ENCODE measurements around the gene STARD13.

DNA sequence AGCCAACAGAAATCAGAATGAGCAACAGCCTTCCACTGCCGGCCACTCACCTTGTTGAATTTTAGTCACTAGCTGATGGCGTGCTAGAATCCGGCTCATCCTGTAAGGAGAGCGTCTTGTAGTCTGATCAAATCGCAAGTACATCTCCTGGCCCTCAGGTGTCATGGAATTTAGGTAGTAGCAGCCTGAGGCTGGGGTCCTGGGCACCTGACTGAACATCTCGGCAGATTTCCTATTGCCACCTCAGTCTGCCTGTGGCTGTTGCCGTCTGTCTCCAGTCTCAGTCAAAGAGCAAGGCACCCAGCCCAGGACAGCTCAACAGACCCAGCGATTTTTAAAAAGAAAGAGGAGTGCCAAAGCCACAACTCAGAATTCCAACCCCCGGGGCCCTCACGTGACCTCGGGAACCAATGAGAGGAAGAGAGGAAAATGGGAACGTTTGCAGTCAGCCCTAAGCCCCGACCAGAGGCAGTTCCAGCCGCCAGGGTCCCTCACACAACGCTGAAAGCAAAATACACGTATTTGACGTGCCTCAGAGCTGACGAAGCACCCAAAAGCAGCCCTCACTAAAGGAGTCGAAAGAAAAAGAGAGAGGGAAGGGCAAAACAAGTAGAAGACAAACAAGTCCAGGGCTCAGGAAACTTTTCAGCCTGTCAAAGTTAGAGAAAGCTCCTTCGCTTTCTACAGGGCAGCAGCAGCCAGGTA is at the start of gene STARD13:
- TF ChIP-seq, protein P1, sequence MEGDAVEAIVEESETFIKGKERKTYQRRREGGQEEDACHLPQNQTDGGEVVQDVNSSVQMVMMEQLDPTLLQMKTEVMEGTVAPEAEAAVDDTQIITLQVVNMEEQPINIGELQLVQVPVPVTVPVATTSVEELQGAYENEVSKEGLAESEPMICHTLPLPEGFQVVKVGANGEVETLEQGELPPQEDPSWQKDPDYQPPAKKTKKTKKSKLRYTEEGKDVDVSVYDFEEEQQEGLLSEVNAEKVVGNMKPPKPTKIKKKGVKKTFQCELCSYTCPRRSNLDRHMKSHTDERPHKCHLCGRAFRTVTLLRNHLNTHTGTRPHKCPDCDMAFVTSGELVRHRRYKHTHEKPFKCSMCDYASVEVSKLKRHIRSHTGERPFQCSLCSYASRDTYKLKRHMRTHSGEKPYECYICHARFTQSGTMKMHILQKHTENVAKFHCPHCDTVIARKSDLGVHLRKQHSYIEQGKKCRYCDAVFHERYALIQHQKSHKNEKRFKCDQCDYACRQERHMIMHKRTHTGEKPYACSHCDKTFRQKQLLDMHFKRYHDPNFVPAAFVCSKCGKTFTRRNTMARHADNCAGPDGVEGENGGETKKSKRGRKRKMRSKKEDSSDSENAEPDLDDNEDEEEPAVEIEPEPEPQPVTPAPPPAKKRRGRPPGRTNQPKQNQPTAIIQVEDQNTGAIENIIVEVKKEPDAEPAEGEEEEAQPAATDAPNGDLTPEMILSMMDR (IDR thresholded peaks at IDR 0.05), result peak in 4 of 7 experiments; percentile 18 to 64 (median 36)
- peak; percentile 84 to 95 (median 93) for TF ChIP-seq POLR2AphosphoS5 (IDR thresholded peaks at IDR 0.05)
- peak in 2 of 4 donors; percentile 73 to 75 for TF ChIP-seq POLR2A (IDR thresholded peaks at IDR 0.05)
- no peak for TF ChIP-seq EP300 (IDR thresholded peaks at IDR 0.05)

All from stomach (tissue), 4 donors.